Hindlimb muscle (tissue), 1 donor: Measurements from ENCODE around the gene ADGRD2. TPM values are rescaled to one million over a fixed set of nuclear protein-coding genes. Genes with fewer than 3 reads are reported as not detected.

Experiments
- DNase-seq: peaks from one replicate; pipeline ENCODE4 v3.0.0-alpha.2; 2013
- polyA plus RNA-seq: library from polyadenylated mRNA; unstranded; fragments of 120-200 nt; gene quantifications from one replicate; pipeline ENCODE4 v1.2.1, GENCODE V29; 2013; ENCODE audit not compliant: insufficient read length

The ADGRD2 gene
- polyA plus RNA-seq, 1 donor, result not detected

DNA sequence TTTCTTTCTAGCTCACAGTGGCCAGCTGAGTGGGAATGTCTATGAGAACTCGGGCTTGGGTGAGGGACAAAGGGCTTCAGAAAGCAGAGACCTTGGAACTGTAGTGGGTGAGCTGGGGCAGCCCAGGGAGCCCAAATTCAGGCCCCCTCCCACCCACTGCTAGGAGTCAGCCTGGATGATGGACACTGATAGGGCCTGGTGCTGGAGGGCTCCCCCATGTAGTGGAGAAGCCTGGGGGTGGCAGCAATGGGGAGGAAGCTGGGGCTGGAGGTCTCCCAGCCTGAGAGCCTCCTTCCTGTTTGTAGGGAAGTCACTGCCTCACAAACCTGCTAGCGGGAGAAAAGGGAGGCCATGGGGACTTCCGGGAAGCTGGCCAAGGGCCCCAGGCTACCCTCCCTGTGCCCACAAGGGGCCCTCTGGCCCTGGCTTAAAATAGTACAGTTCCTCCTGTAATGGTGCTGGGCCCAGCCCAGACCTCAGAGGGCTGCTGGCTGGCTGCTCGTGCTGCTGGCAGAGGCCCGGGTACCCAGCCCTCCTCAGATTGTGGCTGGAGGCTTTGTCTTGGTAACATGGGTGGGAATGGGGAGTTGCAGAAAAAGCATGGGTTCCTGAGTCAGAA, 63.2 kb downstream of the ADGRD2 start:
- DNase-seq, result no peak

DNA sequence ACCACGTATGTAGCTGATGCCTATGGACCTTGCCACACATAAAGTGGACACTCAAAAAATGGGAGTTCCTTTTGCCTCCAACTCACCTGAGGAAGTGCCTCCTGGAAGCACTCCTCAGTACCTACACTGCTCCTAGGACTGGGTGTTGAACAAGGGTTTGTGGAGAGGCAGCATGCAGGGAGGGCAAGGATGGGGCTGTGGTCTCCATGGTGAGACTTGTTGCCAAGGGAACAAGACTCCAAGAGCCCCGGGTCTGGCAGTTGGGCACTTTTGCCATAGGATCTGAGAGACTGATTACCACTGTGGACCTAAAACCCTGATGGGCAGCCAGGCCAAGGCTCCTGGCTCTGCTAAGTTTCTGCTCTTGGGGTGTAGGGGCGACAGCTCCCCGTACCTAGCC, 63.9 kb downstream of the ADGRD2 start:
- DNase-seq, result no peak

DNA sequence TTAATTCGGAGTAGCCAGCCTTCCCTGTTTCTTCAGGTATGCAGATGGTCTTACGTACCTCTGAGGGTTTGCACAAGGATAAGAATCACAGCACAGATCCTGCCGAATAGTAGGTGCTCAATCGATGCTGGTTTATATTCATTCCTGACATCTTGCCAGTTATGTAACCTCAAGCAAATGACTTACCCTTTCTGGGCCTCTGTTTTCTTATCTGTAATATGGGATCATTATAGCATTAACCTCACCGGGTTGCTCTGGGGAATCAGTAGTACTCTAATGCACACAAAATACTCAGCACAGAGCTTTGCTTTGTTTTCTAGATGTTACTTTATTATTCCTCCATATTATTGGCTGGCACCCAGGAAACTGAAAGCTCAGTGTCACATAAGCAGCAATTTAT, 64.6 kb downstream of the ADGRD2 start:
- no peak for DNase-seq

DNA sequence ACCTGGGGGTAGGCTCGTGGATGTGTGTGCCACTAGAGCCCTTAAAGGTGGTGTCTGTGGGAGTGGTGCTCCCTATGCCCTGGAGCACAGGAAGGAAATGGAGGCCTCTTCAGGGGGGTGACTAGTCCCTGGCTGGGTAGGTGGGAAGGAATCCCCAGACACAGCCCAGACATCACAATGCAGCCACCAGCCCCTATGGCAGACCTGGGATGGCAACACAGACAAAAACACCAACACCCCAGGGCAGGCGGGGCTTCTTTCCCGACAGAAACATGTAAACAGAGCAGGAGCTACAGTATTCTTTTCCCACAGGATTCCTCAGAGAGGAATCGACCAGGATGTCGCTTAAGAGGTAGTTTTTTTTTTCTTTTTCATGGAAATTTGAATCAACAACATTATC, 67.3 kb downstream of the ADGRD2 start:
- no peak for DNase-seq

DNA sequence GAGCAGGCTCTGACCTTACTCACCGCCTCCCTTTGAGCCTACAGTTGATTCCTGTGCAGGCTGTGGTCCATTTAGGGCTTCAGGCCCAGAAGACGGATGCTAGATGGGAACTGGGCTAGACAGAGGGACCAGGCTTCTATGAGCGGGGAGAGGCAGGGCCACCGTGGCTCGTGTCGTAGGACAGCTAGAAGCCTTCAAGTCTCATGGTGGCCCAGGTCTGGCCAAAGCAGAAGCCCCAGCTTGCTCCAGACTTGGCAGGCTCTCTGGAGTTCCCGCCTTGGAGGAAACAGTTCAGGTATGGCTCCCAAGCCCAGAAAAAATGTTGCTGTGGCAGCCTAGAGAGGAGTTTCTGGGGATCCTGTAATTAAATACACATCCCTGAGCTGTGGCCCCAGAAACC, 67.9 kb downstream of the ADGRD2 start:
- DNase-seq, result no peak

DNA sequence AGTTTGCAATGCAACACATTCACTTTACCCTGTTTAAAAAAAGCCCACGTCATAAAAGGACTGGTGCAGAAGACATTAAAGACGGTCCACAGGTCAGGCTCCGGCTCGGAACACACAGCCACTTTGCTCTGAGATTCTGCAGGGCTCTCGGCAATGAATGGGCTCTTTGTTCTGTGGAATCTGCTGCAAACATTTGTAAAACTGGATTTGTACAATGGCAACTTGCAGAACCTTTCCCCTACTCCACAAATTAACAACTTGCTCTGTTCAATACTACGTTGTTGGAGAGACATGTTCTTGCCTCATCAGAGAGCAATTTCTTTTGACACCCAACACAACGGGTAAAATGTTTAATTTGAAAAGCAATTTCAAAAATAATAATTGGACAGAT, 70.0 kb downstream of the ADGRD2 start:
- no peak for DNase-seq

DNA sequence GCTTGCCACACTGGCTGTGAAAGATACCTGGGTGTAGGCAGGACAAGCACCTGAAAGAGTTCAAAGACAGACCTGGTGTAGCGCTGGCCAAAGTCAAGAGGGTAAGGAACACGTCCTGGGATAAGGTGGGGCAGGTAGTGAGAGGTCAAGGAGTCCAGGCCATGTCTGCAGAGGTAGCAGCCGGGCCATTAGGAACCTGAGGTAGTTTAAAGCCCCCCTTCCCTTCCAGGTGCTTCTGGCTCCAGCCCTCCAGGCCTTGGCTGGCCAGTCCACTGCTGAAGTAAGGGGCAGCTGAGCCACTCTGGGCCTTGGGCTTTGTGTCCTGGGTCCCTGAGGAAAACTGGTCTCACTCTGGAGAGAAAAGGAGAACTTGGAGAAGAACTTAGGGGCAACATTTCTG, 70.9 kb downstream of the ADGRD2 start:
- no peak for DNase-seq

DNA sequence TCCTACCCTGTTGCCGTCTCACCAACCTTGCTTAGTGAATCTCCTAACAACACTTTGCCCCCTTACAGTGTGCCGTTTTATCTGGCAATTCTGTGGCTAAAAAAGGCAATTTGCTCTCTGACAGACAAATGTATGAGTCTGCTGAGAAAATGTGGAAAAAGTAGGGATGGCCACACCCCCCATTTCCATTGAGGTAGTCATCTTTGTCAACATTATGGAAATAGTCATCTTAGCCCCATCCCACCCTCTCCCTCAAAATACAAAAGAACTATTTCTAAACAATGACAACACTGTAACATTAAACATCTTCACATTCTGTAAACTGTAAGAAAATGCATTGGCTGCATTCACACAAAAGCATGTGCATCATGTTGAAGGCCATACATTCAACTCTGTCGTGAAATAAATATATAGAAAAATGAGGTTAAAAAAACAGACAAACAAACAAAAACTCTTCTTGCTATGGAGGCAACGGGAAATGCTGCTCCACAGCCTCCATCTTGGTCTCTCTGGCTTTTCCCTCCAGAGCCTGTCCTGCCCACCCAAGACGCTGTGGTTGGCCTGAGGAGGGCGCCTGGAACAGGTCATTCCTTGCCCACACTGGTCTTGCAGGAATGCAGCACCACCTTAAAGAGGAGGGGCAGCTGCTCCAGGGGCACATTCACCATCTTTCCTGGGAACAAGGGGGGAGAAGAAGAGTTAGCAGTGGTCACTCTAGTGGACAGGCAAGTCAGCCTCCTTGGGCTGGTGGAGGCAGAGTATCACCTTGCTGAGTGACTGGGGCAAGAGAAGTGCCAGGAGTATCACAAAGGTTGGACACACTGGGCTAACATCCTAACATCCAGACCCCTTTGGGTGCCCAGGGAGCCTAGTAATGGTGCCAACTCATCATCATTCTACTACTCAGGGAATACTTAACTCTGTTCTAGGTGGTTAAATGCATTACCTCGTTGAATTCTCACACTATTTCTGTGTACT, 72.2 kb downstream of the ADGRD2 start:
- DNase-seq, result no peak

DNA sequence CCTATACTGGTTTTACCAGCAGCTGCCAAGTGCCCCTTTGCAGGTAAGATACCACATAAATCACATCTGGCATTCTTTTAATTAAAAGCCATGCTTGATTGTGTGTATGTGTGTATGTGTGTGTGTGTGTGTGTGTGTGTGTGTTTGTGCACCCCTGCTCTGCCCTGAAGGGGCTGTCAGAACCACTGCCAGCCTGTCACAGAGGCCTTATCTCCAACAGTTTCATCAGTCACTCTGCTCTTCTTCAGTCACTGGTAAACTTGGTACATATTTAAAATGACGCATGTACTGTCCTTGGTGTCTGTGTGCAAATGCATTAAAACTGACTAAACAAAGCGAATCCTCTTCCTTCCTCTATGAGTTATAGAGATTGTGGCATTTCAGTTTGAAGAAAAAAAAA, 75.9 kb downstream of the ADGRD2 start:
- no peak for DNase-seq

DNA sequence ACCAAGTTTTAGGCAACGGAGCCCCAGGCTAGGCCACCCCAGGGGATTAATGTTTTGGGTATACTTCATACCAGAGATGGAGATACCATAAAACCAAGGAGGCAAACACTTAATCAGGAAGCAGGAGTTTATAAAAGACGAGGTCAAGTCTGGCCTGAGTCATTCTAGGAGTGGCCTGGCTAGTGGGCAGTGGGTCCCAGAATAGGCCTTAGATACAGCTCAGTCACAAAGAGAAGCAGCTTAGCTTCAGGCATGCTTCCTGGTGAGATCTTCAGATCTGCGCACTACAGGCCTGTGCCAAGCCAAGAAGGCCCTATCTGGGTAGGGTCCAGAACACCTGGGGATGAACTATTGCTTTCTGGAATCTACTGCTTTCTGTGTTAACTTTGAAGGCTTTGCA, 77.5 kb downstream of the ADGRD2 start:
- DNase-seq, result no peak

Other genes starting within 250 kb of the ADGRD2 start
- gene NEK6, start 192.5 kb upstream of the ADGRD2 start, polyA plus RNA-seq, result 37.0 TPM
- 188 TPM for gene PSMB7, start 35.0 kb upstream of the ADGRD2 start, polyA plus RNA-seq
- gene NR5A1, start 56.9 kb downstream of the ADGRD2 start, polyA plus RNA-seq, result not detected